ENCODE data around the gene PRKCA.

GRCh38 chr17:66654764-66655163 lies 352.4 kb downstream of the PRKCA start:
- TF ChIP-seq CTCF (IDR thresholded peaks at IDR 0.05): no peak
- no peak for TF ChIP-seq POLR2A (IDR thresholded peaks at IDR 0.05)
